Prostate gland (tissue), 2 donors: Measurements from ENCODE around the gene PGM5. TPM values are rescaled to one million over a fixed set of nuclear protein-coding genes. Genes with fewer than 3 reads are reported as not detected.

Source experiments
- DNase-seq: peaks from one replicate; pipeline ENCODE4 v3.0.0-alpha.2; 2019; ENCODE audit warnings: low spot score
- H3K27ac ChIP-seq, 2 donors: fragments of 200-600 bp; sonication (generic); 2 replicates each; pipeline ENCODE4 v1.5.1; 2017 to 2019
- H3K27me3 ChIP-seq: fragments of 200-600 bp; sonication (generic); replicated peaks from 2 replicates; pipeline ENCODE4 v1.5.1; 2019; ENCODE audit not compliant: insufficient read depth
- H3K36me3 ChIP-seq, 2 donors: fragments of 200-600 bp; sonication (generic); 1 replicate in 1 of 2; 2 replicates in 1 of 2; pipeline versions ENCODE4 v1.5.1 to v1.8.1; 2017 to 2019
- H3K4me1 ChIP-seq: fragments of 200-600 bp; sonication (generic); replicated peaks from 2 replicates; pipeline ENCODE4 v1.5.1; 2019
- H3K4me3 ChIP-seq, 2 donors: fragments of 200-600 bp; sonication (generic); 2 replicates each; pipeline ENCODE4 v1.5.1; 2017 to 2019
- H3K9me3 ChIP-seq: fragments of 200-600 bp; sonication (generic); 2 replicates; pipeline ENCODE4 v1.5.1; 2017
- POLR2A ChIP-seq: fragments of 450-650 bp; IDR thresholded peaks from one replicate; pipeline ENCODE4 v1.6.1; 2016; ENCODE audit warnings: antibody characterized with exemption, mild to moderate bottlenecking
- POLR2AphosphoS5 ChIP-seq: sonication (generic); formaldehyde crosslinking; IDR thresholded peaks from one replicate; pipeline ENCODE4 v1.6.1; 2017; ENCODE audit warnings: antibody characterized with exemption
- WGBS: methylation state at CpG from one replicate; pipeline ENCODE4 v1.1.5; 2018; 5-methylcytosine and 5-hydroxymethylcytosine counted together
- intact Hi-C: fragments of 100-400 bp; cut with DNase I; formaldehyde crosslinking; loops from one replicate; pipeline ENCODE4 v1.14.2; 2022
- total RNA-seq, 2 donors: library from RNA; depleted of rRNA; stranded (reverse); fragments of >200 nt; gene quantifications; one replicate each; pipeline ENCODE4 v1.1.0, GENCODE V29; 2016
- TF ChIP-seq, protein P1 (sequence below), 4 experiments: fragments of 200-600 bp in 2 of 4; fragments of 450-650 bp in 2 of 4; sonication (generic) in 2 of 4; IDR thresholded peaks; 1 replicate in 3 of 4; 2 replicates in 1 of 4; pipeline ENCODE4 v1.5.1; 2016 to 2019; ENCODE audit warnings: antibody characterized with exemption in 4 of 4, mild to moderate bottlenecking in 2 of 4, moderate library complexity in 2 of 4

PGM5 gene
- total RNA-seq, 2 donors from 2014 or later: 96.5 to 99.6 TPM

DNA sequence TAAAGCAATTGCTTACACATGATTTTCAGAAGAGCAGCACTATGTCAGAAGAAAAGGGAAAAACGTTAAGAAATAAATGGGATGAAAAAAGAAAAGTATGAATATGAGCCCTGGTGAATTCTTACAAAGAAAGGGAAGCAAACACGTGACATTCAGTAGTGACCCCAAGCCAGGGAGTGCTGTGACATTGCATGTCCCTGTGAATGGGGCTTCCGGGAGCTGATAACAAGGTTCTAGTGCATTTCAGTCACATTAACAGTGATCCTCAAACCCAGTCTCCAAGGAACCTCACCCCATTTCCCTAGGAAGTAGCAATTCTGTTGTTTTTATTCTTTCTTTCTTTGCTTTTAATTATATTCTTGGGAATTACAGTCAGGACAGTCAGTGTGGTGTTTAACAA lies 157.0 kb downstream of the PGM5 start:
- TF ChIP-seq, protein P1, sequence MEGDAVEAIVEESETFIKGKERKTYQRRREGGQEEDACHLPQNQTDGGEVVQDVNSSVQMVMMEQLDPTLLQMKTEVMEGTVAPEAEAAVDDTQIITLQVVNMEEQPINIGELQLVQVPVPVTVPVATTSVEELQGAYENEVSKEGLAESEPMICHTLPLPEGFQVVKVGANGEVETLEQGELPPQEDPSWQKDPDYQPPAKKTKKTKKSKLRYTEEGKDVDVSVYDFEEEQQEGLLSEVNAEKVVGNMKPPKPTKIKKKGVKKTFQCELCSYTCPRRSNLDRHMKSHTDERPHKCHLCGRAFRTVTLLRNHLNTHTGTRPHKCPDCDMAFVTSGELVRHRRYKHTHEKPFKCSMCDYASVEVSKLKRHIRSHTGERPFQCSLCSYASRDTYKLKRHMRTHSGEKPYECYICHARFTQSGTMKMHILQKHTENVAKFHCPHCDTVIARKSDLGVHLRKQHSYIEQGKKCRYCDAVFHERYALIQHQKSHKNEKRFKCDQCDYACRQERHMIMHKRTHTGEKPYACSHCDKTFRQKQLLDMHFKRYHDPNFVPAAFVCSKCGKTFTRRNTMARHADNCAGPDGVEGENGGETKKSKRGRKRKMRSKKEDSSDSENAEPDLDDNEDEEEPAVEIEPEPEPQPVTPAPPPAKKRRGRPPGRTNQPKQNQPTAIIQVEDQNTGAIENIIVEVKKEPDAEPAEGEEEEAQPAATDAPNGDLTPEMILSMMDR (IDR thresholded peaks at IDR 0.05): no peak
- no peak for TF ChIP-seq POLR2A
- no peak for TF ChIP-seq POLR2AphosphoS5
- Histone ChIP-seq H3K36me3 (no peaks in the 10 kb centered on the region), H3K27ac (no peak overlapping the region), H3K4me3 (no peak overlapping the region), H3K4me1 (no peaks in the 10 kb centered on the region), H3K9me3 (no peaks in the 10 kb centered on the region), H3K27me3 (no peaks in the 10 kb centered on the region)
- DNase-seq: no peak
- 71% methylated on average over 3 of the region's 3 CpGs for WGBS
- intact Hi-C loops: no loop called here

DNA sequence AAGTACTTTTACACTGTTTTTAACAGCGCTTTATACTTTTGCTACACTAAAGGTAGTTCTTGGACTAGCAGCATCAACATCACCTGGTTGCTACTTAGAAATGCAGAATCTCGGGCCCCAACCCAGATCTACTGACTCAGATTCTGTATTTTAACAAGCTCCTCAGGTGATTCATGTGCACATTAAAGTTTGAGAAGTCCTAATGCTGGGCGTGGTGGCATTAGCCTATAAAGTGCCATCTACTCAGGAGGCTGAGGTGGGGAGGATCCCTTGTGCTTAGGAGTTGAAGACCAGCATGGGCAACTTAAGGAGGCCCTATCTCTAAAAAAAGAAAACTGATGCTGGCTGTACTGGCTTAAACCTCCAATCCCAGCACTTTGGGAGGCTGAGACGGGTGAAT lies 157.6 kb downstream of the PGM5 start:
- Histone ChIP-seq H3K27ac (no peak overlapping the region), H3K4me1 (no peaks in the 10 kb centered on the region), H3K9me3 (no peaks in the 10 kb centered on the region), H3K27me3 (no peaks in the 10 kb centered on the region), H3K4me3 (no peak overlapping the region), H3K36me3 (no peaks in the 10 kb centered on the region)
- DNase-seq: no peak
- TF ChIP-seq POLR2A (no peak), POLR2AphosphoS5 (no peak)
- TF ChIP-seq, protein P1 (IDR thresholded peaks at IDR 0.05): no peak
- 92% methylated on average over 4 of the region's 4 CpGs for WGBS
- intact Hi-C loops: no loop called here

DNA sequence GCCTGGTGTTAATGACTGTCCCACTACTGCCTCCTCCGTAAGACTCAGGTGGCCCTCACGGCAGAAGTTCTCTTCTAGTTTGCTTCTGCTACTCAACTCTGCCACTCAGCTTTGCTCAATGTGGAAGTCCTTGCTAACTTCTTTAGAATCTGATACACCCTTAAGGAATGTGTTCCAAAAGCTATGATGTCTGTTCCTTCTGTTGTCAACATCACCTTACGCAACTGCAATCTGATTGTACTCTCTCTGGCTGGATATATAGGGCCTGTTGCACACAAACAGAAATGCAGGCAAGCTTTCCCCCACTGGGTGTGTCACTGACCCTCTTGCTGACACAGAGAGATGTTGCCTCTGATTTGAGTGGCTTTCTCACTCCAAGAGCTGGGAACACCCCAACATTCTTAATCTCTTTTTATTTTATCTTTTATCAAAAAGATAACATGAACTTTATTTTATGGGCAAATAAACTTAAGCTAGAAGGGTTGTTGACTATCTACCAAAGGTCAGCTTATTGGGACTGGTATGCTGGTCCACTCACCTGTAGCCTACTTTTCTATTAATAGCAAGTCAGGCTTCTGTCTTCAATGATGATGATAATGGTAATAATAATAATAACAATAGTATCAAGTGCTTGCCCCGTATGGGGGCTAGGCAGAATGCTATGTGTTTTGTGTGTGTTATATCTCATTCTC lies 159.1 kb downstream of the PGM5 start:
- WGBS: 66% methylated on average over 4 of the region's 4 CpGs
- Histone ChIP-seq H3K4me1 (no peaks in the 10 kb centered on the region), H3K27ac (peak overlapping the region; percentile 7 to 16), H3K36me3 (no peaks in the 10 kb centered on the region), H3K9me3 (no peaks in the 10 kb centered on the region), H3K27me3 (no peaks in the 10 kb centered on the region), H3K4me3 (no peak overlapping the region)
- intact Hi-C loops: no loop called here
- TF ChIP-seq POLR2A (no peak), POLR2AphosphoS5 (peak; percentile 79)
- TF ChIP-seq, protein P1 (IDR thresholded peaks at IDR 0.05): no peak
- DNase-seq: peak; percentile 19

DNA sequence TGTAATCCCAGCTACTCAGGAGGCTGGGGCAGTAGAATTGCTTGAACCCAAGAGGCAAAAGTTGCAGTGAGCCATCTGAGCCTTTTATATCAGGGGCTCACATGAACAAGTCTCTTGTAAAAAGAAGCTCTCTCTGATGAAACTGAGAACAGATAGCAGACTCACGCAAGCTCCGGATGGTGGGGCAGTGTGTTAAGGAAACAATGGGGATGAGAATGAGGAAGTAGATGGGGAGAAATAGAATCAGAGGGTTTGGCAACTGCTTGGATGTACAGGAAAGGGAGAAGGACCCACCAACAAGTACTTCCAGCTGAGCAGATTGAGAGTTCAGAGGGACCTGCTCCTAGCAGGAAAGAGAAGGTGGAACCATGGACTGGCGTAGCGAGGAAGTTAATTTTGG lies 165.7 kb downstream of the PGM5 start:
- Histone ChIP-seq H3K9me3 (no peaks in the 10 kb centered on the region), H3K27me3 (no peaks in the 10 kb centered on the region), H3K4me3 (no peak overlapping the region), H3K4me1 (no peaks in the 10 kb centered on the region), H3K36me3 (no peaks in the 10 kb centered on the region), H3K27ac (no peak overlapping the region)
- 71% methylated on average over 4 of the region's 4 CpGs for WGBS
- TF ChIP-seq POLR2AphosphoS5 (no peak), POLR2A (no peak)
- TF ChIP-seq, protein P1 (IDR thresholded peaks at IDR 0.05): no peak
- intact Hi-C loops: no loop called here
- no peak for DNase-seq

- H3K9me3 ChIP-seq: no peaks in the 10 kb centered on the region
- 77% methylated on average over 3 of the region's 3 CpGs for WGBS
- H3K27me3 ChIP-seq: no peaks in the 10 kb centered on the region
- no peaks in the 10 kb centered on the region for H3K36me3 ChIP-seq
- H3K4me3 ChIP-seq: no peak overlapping the region
- no peak overlapping the region for H3K27ac ChIP-seq
- intact Hi-C loops: no loop called here
- TF ChIP-seq, protein P1 (IDR thresholded peaks at IDR 0.05): no peak
- no peaks in the 10 kb centered on the region for H3K4me1 ChIP-seq
- DNase-seq: no peak
Observed at GRCh38 chr9:68522954-68523353, 166.5 kb downstream of the PGM5 start.
